Upper lobe of left lung (tissue), 6 donors: Measurements from ENCODE around the gene WIPF2. TPM values are rescaled to one million over a fixed set of nuclear protein-coding genes. Genes with fewer than 3 reads are reported as not detected.

Experiments
- ATAC-seq, 2 donors: fragments of 200-7000 bp; cut with Tn5 transposase; one replicate each; pipeline ENCODE4 v1.9.1; 2022; ENCODE audit warnings: mild to moderate bottlenecking in 2 of 2, moderate library complexity in 2 of 2; ENCODE audit not compliant: low FRiP score in 2 of 2
- DNase-seq, 2 donors: peaks; one replicate each; pipeline ENCODE4 v3.0.0-alpha.2; 2019 to 2020
- H3K27ac ChIP-seq, 4 donors: fragments of 200-600 bp; sonication (generic); one replicate each; pipeline ENCODE4 v1.5.1; 2016 to 2019
- H3K27me3 ChIP-seq, 4 donors: fragments of 200-600 bp; sonication (generic); one replicate each; pipeline ENCODE4 v1.5.1; 2017 to 2019
- H3K36me3 ChIP-seq, 4 donors: fragments of 200-600 bp; sonication (generic); one replicate each; pipeline ENCODE4 v1.5.1; 2016 to 2019
- H3K4me1 ChIP-seq, 4 donors: fragments of 200-600 bp; sonication (generic); one replicate each; pipeline ENCODE4 v1.5.1; 2018 to 2019
- H3K4me3 ChIP-seq, 4 donors: fragments of 200-600 bp; sonication (generic); one replicate each; pipeline ENCODE4 v1.5.1; 2017 to 2019; ENCODE audit warnings: mild to moderate bottlenecking in 2 of 4, moderate library complexity in 1 of 4
- H3K9me3 ChIP-seq, 4 donors: fragments of 200-600 bp; sonication (generic); one replicate each; pipeline ENCODE4 v1.5.1; 2018 to 2019
- CTCF ChIP-seq, 6 experiments: fragments of 450-650 bp in 4 of 6; fragments of 200-600 bp in 2 of 6; sonication (generic) in 2 of 6; IDR thresholded peaks; one replicate each; pipeline ENCODE4 v1.5.1; 2016 to 2019; ENCODE audit warnings: antibody characterized with exemption in 6 of 6
- EP300 ChIP-seq, 4 donors: sonication (generic); formaldehyde crosslinking; IDR thresholded peaks; one replicate each; pipeline ENCODE4 v1.5.1; 2017; ENCODE audit warnings: antibody characterized with exemption in 4 of 4, control low read depth in 2 of 4
- POLR2A ChIP-seq, 4 donors: fragments of 450-650 bp; IDR thresholded peaks; one replicate each; pipeline ENCODE4 v1.5.1; 2016 to 2017; ENCODE audit warnings: antibody characterized with exemption in 4 of 4, mild to moderate bottlenecking in 2 of 4
- POLR2AphosphoS5 ChIP-seq, 2 donors: sonication (generic); formaldehyde crosslinking; IDR thresholded peaks; one replicate each; pipeline ENCODE4 v1.5.1; 2017; ENCODE audit warnings: antibody characterized with exemption in 2 of 2
- WGBS, 2 donors: methylation state at CpG; one replicate each; pipeline ENCODE4 v1.1.5; 2017 to 2018; 5-methylcytosine and 5-hydroxymethylcytosine counted together
- total RNA-seq, 6 donors: library from RNA; depleted of rRNA in 4 of 6; stranded (reverse); fragments of >200 nt in 4 of 6; gene quantifications; one replicate each; pipeline versions ENCODE4 v1.1.0 to v1.2.1, GENCODE V29; 2016 to 2021
- donor health status: DM: no; HTN: no; CAD: no; lungs with moderate emphysema.
- donor health status: DM: no; HTN: yes; CAD: no; lungs with severe emphysema.

Gene WIPF2
- total RNA-seq, 6 donors from 2014 or later: 19.9 to 39.8 (median 26.2) TPM

- no peak overlapping the region for H3K4me3 ChIP-seq
- ATAC-seq (peak in 1 of 2 donors; percentile 74), DNase-seq (no peak)
- H3K9me3 ChIP-seq: no peaks in the 10 kb centered on the region
- 35 to 49% methylated on average over 2 of the region's 2 CpGs for WGBS, 2 donors
- peaks cover 16 to 27% (median 23%) of the 10 kb centered on the region in 4 donors for H3K4me1 ChIP-seq
- TF ChIP-seq CTCF (IDR thresholded peaks at IDR 0.05): peak in 2 of 6 experiments; percentile 16 to 41
- no peak for TF ChIP-seq POLR2AphosphoS5 (IDR thresholded peaks at IDR 0.05)
- TF ChIP-seq POLR2A (IDR thresholded peaks at IDR 0.05): no peak
- TF ChIP-seq EP300 (IDR thresholded peaks at IDR 0.05): no peak
- H3K27ac ChIP-seq: peak overlapping the region; percentile 38 to 61 (median 47)
- H3K27me3 ChIP-seq: no peaks in the 10 kb centered on the region
- peaks cover 13 to 35% (median 25%) of the 10 kb centered on the region in 4 donors for H3K36me3 ChIP-seq
Measured at GRCh38 chr17:40284085-40284713, 65.1 kb downstream of the WIPF2 start.

GRCh38 chr17:40286473-40286872, 67.4 kb downstream of the WIPF2 start:
- Histone ChIP-seq H3K27me3 (no peaks in the 10 kb centered on the region), H3K36me3 (peaks cover 0 to 13% (median 6%) of the 10 kb centered on the region in 4 donors), H3K4me3 (no peak overlapping the region), H3K27ac (no peak overlapping the region), H3K9me3 (no peaks in the 10 kb centered on the region), H3K4me1 (peaks cover 16 to 33% (median 28%) of the 10 kb centered on the region in 4 donors)
- TF ChIP-seq EP300 (IDR thresholded peaks at IDR 0.05) (no peak), POLR2AphosphoS5 (IDR thresholded peaks at IDR 0.05) (no peak), POLR2A (IDR thresholded peaks at IDR 0.05) (no peak), CTCF (IDR thresholded peaks at IDR 0.05) (no peak)
- DNase-seq (no peak), ATAC-seq (no peak)
- WGBS, 2 donors: 92 to 97% methylated on average over 2 of the region's 2 CpGs

GRCh38 chr17:40287159-40287493, 68.0 kb downstream of the WIPF2 start:
- H3K4me1 ChIP-seq: peaks cover 16 to 33% (median 28%) of the 10 kb centered on the region in 4 donors
- ATAC-seq: no peak
- TF ChIP-seq POLR2AphosphoS5 (IDR thresholded peaks at IDR 0.05) (no peak), EP300 (IDR thresholded peaks at IDR 0.05) (no peak), CTCF (IDR thresholded peaks at IDR 0.05) (no peak), POLR2A (IDR thresholded peaks at IDR 0.05) (no peak)

GRCh38 chr17:40287494-40288369, 68.6 kb downstream of the WIPF2 start, which contains the start of gene CDC6:
TSS of gene CDC6 (plus strand) at chr17:40287879. CDS start at chr17:40289421, 1,542 bp downstream.
- TF ChIP-seq POLR2AphosphoS5 (IDR thresholded peaks at IDR 0.05) (peak; percentile 66 to 83), EP300 (IDR thresholded peaks at IDR 0.05) (no peak), POLR2A (IDR thresholded peaks at IDR 0.05) (no peak), CTCF (IDR thresholded peaks at IDR 0.05) (peak in 1 of 6 experiments; percentile 17)
- peaks cover 16 to 33% (median 28%) of the 10 kb centered on the region in 4 donors for H3K4me1 ChIP-seq
- WGBS, 2 donors: 0 to 1% methylated on average over 35 to 47 of the region's 47 CpGs

More at GRCh38 chr17:40287159-40287493, 68.0 kb downstream of the WIPF2 start:
- WGBS, 2 donors: 45 to 46% methylated on average over 4 of the region's 4 CpGs
- Histone ChIP-seq H3K36me3 (peaks cover 0 to 6% (median 3%) of the 10 kb centered on the region in 4 donors), H3K27ac (peak overlapping the region in 1 of 4 donors; percentile 75), H3K4me3 (peak overlapping the region in 2 of 4 donors; percentile 49 to 75), H3K9me3 (no peaks in the 10 kb centered on the region), H3K27me3 (no peaks in the 10 kb centered on the region)
- no peak for DNase-seq

More at GRCh38 chr17:40287494-40288369, 68.6 kb downstream of the WIPF2 start, which contains the start of gene CDC6:
- Histone ChIP-seq H3K27me3 (no peaks in the 10 kb centered on the region), H3K27ac (peak within 1 kb of the TSS in 2 of 4 donors; percentile 4 to 75), H3K36me3 (peaks cover 0 to under 1% (median under 1%) of the 10 kb centered on the region in 4 donors), H3K9me3 (no peaks in the 10 kb centered on the region), H3K4me3 (peak within 1 kb of the TSS; percentile 9 to 75 (median 52))
- ATAC-seq: peak; percentile 96 to 98
- DNase-seq: peak; percentile 97 to 99
